WTC11 (cell line): ENCODE measurements around the gene LAMA3.

Source experiments
- E2F1 ChIP-seq: sonication (generic); formaldehyde crosslinking; IDR thresholded peaks from 2 replicates; pipeline ENCODE4 v1.8.0; 2022; ENCODE audit warnings: mild to moderate bottlenecking, missing genetic modification reagents
- ETV6 ChIP-seq: sonication (generic); formaldehyde crosslinking; IDR thresholded peaks from 2 replicates; pipeline ENCODE4 v1.8.1; 2022; ENCODE audit warnings: mild to moderate bottlenecking, missing genetic modification reagents
- JUN ChIP-seq: sonication (generic); formaldehyde crosslinking; IDR thresholded peaks from 2 replicates; pipeline ENCODE4 v1.8.0; 2023; ENCODE audit warnings: mild to moderate bottlenecking, missing genetic modification reagents
- PREB ChIP-seq: sonication (generic); formaldehyde crosslinking; IDR thresholded peaks from 2 replicates; pipeline ENCODE4 v1.8.1; 2022; ENCODE audit warnings: mild to moderate bottlenecking, missing genetic modification reagents, moderate library complexity, borderline replicate concordance
- TF ChIP-seq, protein P1 (sequence below): fragments of 200-600 bp; IDR thresholded peaks from 2 replicates; pipeline ENCODE4 v1.8.0; 2022; ENCODE audit warnings: antibody characterized with exemption
- TF ChIP-seq, protein P2 (sequence below): sonication (generic); formaldehyde crosslinking; IDR thresholded peaks from 2 replicates; pipeline ENCODE4 v1.8.1; 2023; ENCODE audit warnings: mild to moderate bottlenecking, missing genetic modification reagents
- TF ChIP-seq, protein P3 (sequence below): sonication (generic); formaldehyde crosslinking; conservative IDR thresholded peaks from 2 replicates; pipeline ENCODE4 v1.8.1; 2022; ENCODE audit warnings: mild to moderate bottlenecking, missing genetic modification reagents

DNA sequence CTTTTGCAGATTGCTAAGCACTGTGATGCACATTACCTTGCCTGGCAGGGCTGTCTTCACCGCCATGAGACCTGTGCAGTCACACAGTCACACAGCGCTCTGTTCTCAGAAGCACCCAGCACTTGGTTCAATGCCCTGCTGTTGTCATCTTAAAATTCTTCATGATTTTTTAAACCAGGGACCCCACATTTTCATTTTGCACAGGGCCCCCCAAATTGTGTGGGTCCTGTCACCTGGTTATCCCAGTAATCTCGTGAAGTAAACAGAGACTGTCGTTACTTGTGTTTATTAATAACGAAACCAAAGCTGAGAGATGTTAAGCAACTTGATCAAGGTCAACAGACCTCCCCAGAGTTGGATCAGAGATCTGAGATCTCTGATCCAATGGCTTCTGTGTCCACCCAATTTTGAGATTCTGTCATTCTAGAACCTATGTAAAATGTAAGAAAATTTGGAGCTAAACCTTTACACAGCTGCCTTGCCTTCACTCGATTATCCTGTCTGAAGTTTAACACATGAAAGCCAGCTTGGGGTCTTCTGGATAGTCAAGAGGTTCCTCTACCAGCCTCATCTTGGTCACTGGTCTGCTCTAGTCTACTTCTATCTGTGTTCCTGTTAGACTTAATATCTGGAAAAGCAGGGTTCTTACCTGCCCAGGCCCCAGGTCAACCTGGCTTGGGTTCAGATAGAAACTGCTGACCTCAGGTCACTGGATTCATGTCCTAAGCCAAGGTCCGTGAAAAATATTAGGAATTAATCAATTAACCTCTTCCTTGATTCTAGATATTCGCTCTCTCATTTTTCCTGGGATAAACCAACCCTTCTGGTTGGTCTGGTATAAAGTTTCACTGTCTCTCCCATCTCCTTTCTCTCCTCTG is 311.6 kb downstream of the LAMA3 start:
- no peak for TF ChIP-seq ETV6 (CRISPR knock-in tag)
- TF ChIP-seq, protein P1, sequence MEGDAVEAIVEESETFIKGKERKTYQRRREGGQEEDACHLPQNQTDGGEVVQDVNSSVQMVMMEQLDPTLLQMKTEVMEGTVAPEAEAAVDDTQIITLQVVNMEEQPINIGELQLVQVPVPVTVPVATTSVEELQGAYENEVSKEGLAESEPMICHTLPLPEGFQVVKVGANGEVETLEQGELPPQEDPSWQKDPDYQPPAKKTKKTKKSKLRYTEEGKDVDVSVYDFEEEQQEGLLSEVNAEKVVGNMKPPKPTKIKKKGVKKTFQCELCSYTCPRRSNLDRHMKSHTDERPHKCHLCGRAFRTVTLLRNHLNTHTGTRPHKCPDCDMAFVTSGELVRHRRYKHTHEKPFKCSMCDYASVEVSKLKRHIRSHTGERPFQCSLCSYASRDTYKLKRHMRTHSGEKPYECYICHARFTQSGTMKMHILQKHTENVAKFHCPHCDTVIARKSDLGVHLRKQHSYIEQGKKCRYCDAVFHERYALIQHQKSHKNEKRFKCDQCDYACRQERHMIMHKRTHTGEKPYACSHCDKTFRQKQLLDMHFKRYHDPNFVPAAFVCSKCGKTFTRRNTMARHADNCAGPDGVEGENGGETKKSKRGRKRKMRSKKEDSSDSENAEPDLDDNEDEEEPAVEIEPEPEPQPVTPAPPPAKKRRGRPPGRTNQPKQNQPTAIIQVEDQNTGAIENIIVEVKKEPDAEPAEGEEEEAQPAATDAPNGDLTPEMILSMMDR, result no peak
- TF ChIP-seq, protein P2, sequence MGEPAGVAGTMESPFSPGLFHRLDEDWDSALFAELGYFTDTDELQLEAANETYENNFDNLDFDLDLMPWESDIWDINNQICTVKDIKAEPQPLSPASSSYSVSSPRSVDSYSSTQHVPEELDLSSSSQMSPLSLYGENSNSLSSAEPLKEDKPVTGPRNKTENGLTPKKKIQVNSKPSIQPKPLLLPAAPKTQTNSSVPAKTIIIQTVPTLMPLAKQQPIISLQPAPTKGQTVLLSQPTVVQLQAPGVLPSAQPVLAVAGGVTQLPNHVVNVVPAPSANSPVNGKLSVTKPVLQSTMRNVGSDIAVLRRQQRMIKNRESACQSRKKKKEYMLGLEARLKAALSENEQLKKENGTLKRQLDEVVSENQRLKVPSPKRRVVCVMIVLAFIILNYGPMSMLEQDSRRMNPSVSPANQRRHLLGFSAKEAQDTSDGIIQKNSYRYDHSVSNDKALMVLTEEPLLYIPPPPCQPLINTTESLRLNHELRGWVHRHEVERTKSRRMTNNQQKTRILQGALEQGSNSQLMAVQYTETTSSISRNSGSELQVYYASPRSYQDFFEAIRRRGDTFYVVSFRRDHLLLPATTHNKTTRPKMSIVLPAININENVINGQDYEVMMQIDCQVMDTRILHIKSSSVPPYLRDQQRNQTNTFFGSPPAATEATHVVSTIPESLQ, result no peak
- no peak for TF ChIP-seq PREB (CRISPR knock-in tag)
- no peak for TF ChIP-seq E2F1 (CRISPR knock-in tag)
- TF ChIP-seq, protein P3, sequence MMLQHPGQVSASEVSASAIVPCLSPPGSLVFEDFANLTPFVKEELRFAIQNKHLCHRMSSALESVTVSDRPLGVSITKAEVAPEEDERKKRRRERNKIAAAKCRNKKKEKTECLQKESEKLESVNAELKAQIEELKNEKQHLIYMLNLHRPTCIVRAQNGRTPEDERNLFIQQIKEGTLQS (CRISPR knock-in tag), result no peak
- TF ChIP-seq JUN (CRISPR knock-in tag), result no peak
